Lower lobe of right lung (tissue), 2 donors: ENCODE measurements around the gene ITK. TPM values are rescaled to one million over a fixed set of nuclear protein-coding genes. Genes with fewer than 3 reads are reported as not detected.
"Not testable (repeated sequence)": the region's sequence is repeated elsewhere in the genome, so short reads cannot be mapped to it uniquely, and the experiment has no call there.

Source experiments
- ATAC-seq, 2 donors: fragments of 200-7000 bp; cut with Tn5 transposase; one replicate each; pipeline ENCODE4 v1.9.1; 2020 to 2022; ENCODE audit warnings: mild to moderate bottlenecking in 2 of 2, moderate library complexity in 2 of 2
- DNase-seq: peaks from one replicate; pipeline ENCODE4 v3.0.0-alpha.2; 2020
- H3K27ac ChIP-seq: fragments of 200-600 bp; one replicate; pipeline ENCODE4 v1.8.0; 2022
- H3K27me3 ChIP-seq: fragments of 200-600 bp; one replicate; pipeline ENCODE4 v1.8.0; 2022; ENCODE audit warnings: low read depth
- H3K36me3 ChIP-seq: fragments of 200-600 bp; one replicate; pipeline ENCODE4 v1.8.0; 2022; ENCODE audit warnings: mild to moderate bottlenecking
- H3K4me1 ChIP-seq: fragments of 200-600 bp; one replicate; pipeline ENCODE4 v1.8.0; 2022
- H3K4me3 ChIP-seq: fragments of 200-600 bp; one replicate; pipeline ENCODE4 v1.8.0; 2022; ENCODE audit warnings: mild to moderate bottlenecking
- H3K9me3 ChIP-seq: fragments of 200-600 bp; one replicate; pipeline ENCODE4 v1.8.0; 2022
- intact Hi-C: fragments of 100-400 bp; cut with DNase I; formaldehyde crosslinking; loops from one replicate; pipeline ENCODE4 v1.11.0; 2022
- total RNA-seq: library from RNA; stranded (reverse); fragmentation: NEBNext Ultra II Directional; extraction: Animal tissue kit (Norgen Biotek cat#: 25700); gene quantifications from one replicate; pipeline ENCODE4 v1.2.1, GENCODE V29; 2021
- TF ChIP-seq, protein P1 (sequence below): fragments of 200-600 bp; IDR thresholded peaks from one replicate; pipeline ENCODE4 v1.8.0; 2022; ENCODE audit warnings: antibody characterized with exemption, mild to moderate bottlenecking
- donor health status: DM: no; HTN: yes; CAD: no; lungs with severe emphysema.

ITK gene
- total RNA-seq, 1 donor from 2014 or later: 6.3 TPM

DNA sequence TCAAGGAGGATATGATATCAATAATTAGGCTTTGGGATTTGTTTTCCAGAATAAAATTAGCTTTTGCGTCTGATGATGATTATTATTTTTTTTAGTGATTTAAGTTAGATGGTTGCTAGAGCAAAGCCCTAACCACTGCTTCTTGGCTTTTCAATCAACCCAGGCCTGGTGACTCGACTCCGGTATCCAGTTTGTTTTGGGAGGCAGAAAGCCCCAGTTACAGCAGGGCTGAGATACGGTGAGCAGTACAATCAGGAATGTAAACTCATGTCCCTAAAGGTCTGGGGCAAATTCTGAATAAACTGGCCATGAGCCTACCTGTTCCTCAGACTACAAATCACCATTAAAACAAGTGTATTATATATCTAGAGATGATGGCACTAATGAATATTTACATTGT is 60.8 kb downstream of the ITK start:
- H3K27ac ChIP-seq: no peak overlapping the region
- TF ChIP-seq, protein P1, sequence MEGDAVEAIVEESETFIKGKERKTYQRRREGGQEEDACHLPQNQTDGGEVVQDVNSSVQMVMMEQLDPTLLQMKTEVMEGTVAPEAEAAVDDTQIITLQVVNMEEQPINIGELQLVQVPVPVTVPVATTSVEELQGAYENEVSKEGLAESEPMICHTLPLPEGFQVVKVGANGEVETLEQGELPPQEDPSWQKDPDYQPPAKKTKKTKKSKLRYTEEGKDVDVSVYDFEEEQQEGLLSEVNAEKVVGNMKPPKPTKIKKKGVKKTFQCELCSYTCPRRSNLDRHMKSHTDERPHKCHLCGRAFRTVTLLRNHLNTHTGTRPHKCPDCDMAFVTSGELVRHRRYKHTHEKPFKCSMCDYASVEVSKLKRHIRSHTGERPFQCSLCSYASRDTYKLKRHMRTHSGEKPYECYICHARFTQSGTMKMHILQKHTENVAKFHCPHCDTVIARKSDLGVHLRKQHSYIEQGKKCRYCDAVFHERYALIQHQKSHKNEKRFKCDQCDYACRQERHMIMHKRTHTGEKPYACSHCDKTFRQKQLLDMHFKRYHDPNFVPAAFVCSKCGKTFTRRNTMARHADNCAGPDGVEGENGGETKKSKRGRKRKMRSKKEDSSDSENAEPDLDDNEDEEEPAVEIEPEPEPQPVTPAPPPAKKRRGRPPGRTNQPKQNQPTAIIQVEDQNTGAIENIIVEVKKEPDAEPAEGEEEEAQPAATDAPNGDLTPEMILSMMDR: no peak
- no peaks in the 10 kb centered on the region for H3K9me3 ChIP-seq

DNA sequence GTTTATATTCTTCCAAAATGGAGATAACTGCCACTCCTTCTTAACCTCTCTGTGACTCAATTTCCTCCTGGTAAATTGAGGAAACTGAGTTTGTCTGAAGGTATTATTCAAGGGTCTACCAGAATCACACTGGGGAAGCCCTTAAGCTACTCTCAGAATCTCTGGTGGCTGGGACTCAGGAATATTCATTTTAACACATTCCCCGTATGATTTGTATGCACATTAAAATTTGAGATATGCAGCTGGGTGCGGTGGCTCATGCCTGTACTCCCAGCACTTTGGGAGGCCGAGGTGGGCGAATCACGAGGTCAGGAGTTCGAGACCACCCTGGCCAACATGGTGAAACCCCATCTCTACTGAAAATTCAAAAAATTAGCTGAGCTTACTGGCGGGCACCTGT is 64.1 kb downstream of the ITK start:
- DNase-seq, ATAC-seq, H3K9me3 ChIP-seq, H3K27ac ChIP-seq, H3K4me3 ChIP-seq, H3K27me3 ChIP-seq, H3K4me1 ChIP-seq, H3K36me3 ChIP-seq, intact Hi-C loops: not testable (repeated sequence)

More for the DNA sequence above, 60.8 kb downstream of the ITK start:
- no peaks in the 10 kb centered on the region for H3K27me3 ChIP-seq
- no peaks in the 10 kb centered on the region for H3K36me3 ChIP-seq
- intact Hi-C loops: no loop called here
- DNase-seq (no peak), ATAC-seq (no peak)
- H3K4me1 ChIP-seq: no peaks in the 10 kb centered on the region
- H3K4me3 ChIP-seq: no peak overlapping the region

DNA sequence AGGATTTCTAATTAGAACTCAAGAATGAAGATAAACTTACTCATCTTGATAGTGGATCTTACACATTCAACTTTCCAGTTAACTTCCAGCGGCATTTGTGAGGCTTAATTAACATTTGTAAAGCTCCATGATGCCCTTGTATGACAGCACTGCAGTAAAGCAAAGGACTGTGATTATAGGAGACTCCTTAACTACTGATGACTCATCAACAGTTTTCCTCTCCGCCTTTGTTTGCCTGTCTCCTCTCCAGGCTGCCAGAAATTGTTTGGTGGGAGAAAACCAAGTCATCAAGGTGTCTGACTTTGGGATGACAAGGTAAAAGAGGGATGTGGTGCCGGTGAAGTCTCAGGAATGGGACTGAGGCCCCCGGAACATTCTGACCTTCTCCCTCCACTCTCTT is 64.8 kb downstream of the ITK start:
- no peaks in the 10 kb centered on the region for H3K9me3 ChIP-seq
- H3K27ac ChIP-seq: no peak overlapping the region
- no peaks in the 10 kb centered on the region for H3K36me3 ChIP-seq
- ATAC-seq (no peak), DNase-seq (no peak)
- intact Hi-C loops: no loop called here
- TF ChIP-seq, protein P1: no peak
- no peak overlapping the region for H3K4me3 ChIP-seq
- no peaks in the 10 kb centered on the region for H3K27me3 ChIP-seq
- H3K4me1 ChIP-seq: no peaks in the 10 kb centered on the region

DNA sequence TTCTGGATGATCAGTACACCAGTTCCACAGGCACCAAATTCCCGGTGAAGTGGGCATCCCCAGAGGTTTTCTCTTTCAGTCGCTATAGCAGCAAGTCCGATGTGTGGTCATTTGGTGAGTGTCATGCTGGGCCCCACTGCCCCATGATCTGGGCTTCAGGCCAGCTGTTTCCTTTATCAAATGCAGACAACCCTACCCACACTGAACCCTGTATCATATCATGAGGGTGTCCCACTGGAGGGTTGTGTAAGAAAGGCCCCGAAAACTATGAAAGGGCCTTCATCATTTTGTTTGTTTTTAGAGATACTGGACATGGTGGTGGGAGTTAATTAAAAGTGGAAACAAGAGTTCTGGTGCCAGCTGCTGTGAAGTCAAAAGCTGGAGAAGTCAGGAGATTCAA is 65.2 kb downstream of the ITK start:
- Histone ChIP-seq H3K27ac (no peak overlapping the region), H3K4me1 (no peaks in the 10 kb centered on the region), H3K27me3 (no peaks in the 10 kb centered on the region), H3K9me3 (no peaks in the 10 kb centered on the region), H3K4me3 (no peak overlapping the region), H3K36me3 (no peaks in the 10 kb centered on the region)
- intact Hi-C loops: no loop called here
- TF ChIP-seq, protein P1: no peak
- no peak for DNase-seq
- ATAC-seq: peak in 1 of 2 donors; percentile 24

DNA sequence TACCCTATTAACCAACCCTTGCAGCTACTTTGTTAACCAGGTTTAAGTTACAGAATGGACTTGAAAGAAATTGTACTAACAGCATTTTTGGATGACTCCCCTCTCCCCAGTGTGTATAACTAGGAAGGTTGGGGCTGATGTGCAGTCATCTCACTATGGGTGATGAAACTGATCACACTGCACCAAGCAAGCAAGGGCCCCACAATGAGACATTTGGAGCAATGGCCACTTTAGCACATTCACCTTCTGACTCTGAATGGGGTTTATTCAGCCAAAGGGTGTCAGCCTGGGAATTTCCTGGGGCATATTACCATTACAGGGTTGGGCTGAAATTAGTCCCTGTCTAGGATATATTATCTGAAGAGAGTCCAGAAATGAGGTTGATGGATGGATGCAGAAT is 66.6 kb downstream of the ITK start:
- H3K27ac ChIP-seq: no peak overlapping the region
- H3K27me3 ChIP-seq: no peaks in the 10 kb centered on the region
- H3K9me3 ChIP-seq: no peaks in the 10 kb centered on the region
- TF ChIP-seq, protein P1: no peak
- intact Hi-C loops: no loop called here
- no peak overlapping the region for H3K4me3 ChIP-seq
- ATAC-seq (no peak), DNase-seq (no peak)
- no peaks in the 10 kb centered on the region for H3K4me1 ChIP-seq
- H3K36me3 ChIP-seq: no peaks in the 10 kb centered on the region

DNA sequence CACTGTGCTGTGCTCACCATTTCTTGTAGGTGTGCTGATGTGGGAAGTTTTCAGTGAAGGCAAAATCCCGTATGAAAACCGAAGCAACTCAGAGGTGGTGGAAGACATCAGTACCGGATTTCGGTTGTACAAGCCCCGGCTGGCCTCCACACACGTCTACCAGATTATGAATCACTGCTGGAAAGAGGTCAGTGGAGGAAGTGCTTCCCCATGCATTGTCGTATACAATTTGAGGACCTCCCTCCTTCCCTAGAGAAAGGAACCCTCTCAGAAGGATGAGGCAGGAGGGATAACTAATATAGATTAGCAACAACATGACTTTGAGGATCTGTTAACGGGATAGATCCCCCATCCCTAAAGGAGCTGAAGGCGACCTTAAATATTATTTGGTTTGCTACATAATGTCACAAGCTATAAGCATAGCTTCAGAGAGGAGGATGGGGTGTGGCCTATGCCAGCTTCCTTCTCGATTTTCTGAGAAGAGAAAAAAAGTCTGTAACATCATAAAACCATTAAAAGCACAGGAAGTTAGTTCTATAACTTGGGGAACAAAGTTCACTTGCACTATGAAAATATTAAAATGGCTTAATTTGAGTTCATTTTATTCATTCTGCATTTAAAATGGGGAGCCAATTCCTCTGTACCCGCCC is 68.3 kb downstream of the ITK start:
- TF ChIP-seq, protein P1: no peak
- H3K4me1 ChIP-seq: peaks cover 6% of the 10 kb centered on the region
- H3K4me3 ChIP-seq: no peak overlapping the region
- intact Hi-C loops: no loop called here
- H3K27me3 ChIP-seq: no peaks in the 10 kb centered on the region
- no peaks in the 10 kb centered on the region for H3K9me3 ChIP-seq
- ATAC-seq: peak; percentile 37 to 51
- no peaks in the 10 kb centered on the region for H3K36me3 ChIP-seq
- DNase-seq: no peak
- no peak overlapping the region for H3K27ac ChIP-seq
